Peyer's patch (tissue), 4 donors: ENCODE measurements around the gene SLC25A23. TPM values are rescaled to one million over a fixed set of nuclear protein-coding genes. Genes with fewer than 3 reads are reported as not detected.
"Not testable (repeated sequence)": the region's sequence is repeated elsewhere in the genome, so short reads cannot be mapped to it uniquely, and the experiment has no call there.

ENCODE experiments used
- DNase-seq, 3 donors: peaks; one replicate each; pipeline ENCODE4 v3.0.0-alpha.2; 2017 to 2019
- H3K27ac ChIP-seq, 4 donors: fragments of 200-600 bp; sonication (generic); one replicate each; pipeline ENCODE4 v1.5.1; 2016 to 2019
- H3K27me3 ChIP-seq, 2 donors: fragments of 200-600 bp; sonication (generic); one replicate each; pipeline ENCODE4 v1.5.1; 2019
- H3K36me3 ChIP-seq, 3 donors: fragments of 200-600 bp; sonication (generic); one replicate each; pipeline ENCODE4 v1.5.1; 2016 to 2019
- H3K4me1 ChIP-seq, 4 donors: fragments of 200-600 bp; sonication (generic); one replicate each; pipeline ENCODE4 v1.5.1; 2016 to 2019
- H3K4me3 ChIP-seq, 4 donors: fragments of 200-600 bp; sonication (generic); 1 replicate in 3 of 4; 2 replicates in 1 of 4; pipeline ENCODE4 v1.5.1; 2016 to 2019; ENCODE audit warnings: mild to moderate bottlenecking in 1 of 4
- H3K9me3 ChIP-seq, 4 donors: fragments of 200-600 bp; sonication (generic); one replicate each; pipeline ENCODE4 v1.5.1; 2016 to 2019; ENCODE audit warnings: mild to moderate bottlenecking in 1 of 4
- POLR2A ChIP-seq, 2 donors: fragments of 450-650 bp; IDR thresholded peaks; one replicate each; pipeline ENCODE4 v1.5.1; 2017; ENCODE audit warnings: antibody characterized with exemption in 2 of 2, mild to moderate bottlenecking in 2 of 2, moderate library complexity in 2 of 2
- total RNA-seq, 4 donors: library from RNA; depleted of rRNA; stranded (reverse); fragments of >200 nt; gene quantifications; one replicate each; pipeline ENCODE4 v1.1.0, GENCODE V29; 2016
- TF ChIP-seq, protein P1 (sequence below), 6 experiments: fragments of 450-650 bp in 4 of 6; fragments of 200-600 bp in 2 of 6; sonication (generic) in 1 of 6; IDR thresholded peaks; one replicate each; pipeline ENCODE4 v1.5.1; 2017 to 2019; ENCODE audit warnings: antibody characterized with exemption in 6 of 6, mild to moderate bottlenecking in 3 of 6, moderate library complexity in 1 of 6

Gene SLC25A23
- 100 to 1,000 TPM in 3 of 4 donors, 10 to 100 TPM in 1; 69.3 to 209 (median 122) TPM for total RNA-seq

DNA sequence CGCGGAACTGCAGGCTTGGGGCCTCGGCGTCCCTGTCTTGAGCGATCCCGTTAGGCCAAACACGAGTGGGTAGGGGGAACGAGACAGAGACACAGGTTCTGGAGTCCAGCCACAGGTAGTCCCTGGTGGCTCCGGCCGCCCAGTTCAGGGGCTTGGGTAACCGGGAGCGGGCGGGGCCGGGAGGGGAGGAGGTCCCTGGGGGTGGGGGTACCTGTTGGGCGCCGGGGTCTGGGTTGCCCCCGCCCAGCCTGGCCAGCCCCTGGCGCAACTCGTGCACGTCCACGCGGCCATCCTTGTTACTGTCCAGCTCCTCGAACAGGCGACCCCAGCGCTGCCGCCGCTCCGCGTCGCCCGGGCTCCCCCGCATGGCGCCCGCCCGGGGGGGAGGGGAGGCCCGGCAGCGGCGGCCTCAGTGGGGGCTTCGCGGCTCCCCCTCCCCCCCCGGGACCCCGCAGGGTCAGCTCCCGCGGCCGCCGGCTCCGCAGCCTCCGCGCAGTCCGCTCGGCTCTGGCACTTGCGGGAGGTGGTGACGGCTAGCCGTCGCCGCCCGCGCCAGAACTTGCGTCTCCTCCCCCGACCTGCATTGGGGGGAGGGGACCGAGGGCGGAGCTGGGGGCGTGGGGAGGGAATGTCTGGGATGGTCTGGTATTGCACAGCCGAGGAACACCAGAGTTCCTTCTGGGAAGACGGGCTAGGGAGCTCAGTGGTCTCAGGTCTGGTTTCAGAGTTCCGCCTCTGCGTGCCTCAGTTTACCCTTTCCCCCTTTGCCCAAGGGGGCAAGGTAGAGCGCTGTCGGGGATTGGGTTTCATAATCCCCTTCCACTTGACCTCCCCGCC lies at the start of gene SLC25A23:
Gene SLC25A23, minus strand, starts transcription at position 531 of the 837 bp plus-strand sequence. Its CDS starts 164 bp downstream, at position 367.
- Histone ChIP-seq H3K9me3 (no peaks in the 10 kb centered on the region), H3K27ac (peak within 1 kb of the TSS; percentile 85 to 94 (median 90)), H3K4me1 (peaks cover 0 to 13% (median 8%) of the 10 kb centered on the region in 4 donors), H3K36me3 (peaks cover 0 to 26% (median 0%) of the 10 kb centered on the region in 3 donors), H3K4me3 (peak within 1 kb of the TSS; percentile 78 to 98 (median 78)), H3K27me3 (no peaks in the 10 kb centered on the region)
- DNase-seq = peak; percentile 51 to 88 (median 81)
- TF ChIP-seq POLR2A (IDR thresholded peaks at IDR 0.05) = peak; percentile 29 to 34
- TF ChIP-seq, protein P1, sequence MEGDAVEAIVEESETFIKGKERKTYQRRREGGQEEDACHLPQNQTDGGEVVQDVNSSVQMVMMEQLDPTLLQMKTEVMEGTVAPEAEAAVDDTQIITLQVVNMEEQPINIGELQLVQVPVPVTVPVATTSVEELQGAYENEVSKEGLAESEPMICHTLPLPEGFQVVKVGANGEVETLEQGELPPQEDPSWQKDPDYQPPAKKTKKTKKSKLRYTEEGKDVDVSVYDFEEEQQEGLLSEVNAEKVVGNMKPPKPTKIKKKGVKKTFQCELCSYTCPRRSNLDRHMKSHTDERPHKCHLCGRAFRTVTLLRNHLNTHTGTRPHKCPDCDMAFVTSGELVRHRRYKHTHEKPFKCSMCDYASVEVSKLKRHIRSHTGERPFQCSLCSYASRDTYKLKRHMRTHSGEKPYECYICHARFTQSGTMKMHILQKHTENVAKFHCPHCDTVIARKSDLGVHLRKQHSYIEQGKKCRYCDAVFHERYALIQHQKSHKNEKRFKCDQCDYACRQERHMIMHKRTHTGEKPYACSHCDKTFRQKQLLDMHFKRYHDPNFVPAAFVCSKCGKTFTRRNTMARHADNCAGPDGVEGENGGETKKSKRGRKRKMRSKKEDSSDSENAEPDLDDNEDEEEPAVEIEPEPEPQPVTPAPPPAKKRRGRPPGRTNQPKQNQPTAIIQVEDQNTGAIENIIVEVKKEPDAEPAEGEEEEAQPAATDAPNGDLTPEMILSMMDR (IDR thresholded peaks at IDR 0.05) = no peak

DNA sequence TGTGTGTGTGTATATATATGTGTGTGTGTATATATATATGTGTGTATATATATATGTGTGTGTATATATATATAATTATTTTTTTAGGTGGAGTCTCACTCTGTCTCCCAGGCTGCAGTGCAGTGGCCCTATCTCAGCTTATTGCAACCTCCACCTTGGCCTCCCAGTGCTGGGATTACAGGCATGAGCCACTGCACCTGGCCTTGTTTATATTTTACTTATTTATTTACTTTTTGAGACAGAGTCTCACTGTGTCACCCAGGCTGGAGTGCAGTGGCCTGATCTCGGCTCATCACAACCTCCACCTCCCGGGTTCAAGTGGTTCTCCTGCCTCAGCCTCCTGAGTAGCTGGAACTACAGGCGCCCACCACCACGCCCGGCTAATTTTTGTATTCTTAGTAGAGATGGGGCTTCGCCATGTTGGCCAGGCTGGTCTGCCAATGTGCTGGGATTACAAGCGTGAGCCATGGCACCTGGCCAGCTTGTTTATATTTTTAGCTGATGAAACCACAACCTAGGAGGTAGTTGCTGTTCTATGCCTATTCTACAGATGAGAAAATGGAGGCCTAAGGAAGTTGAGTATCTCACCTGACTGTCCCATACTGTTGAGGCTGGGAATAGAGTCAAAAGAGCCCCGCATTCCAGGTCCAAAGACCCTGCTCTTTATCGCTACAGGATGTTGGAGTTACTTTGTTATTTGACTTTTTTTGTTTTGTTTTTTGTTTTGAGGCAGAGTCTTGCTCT lies 48.6 kb upstream of the SLC25A23 start:
- H3K27me3 ChIP-seq, H3K4me1 ChIP-seq, H3K4me3 ChIP-seq, H3K9me3 ChIP-seq, H3K36me3 ChIP-seq, DNase-seq, H3K27ac ChIP-seq: not testable (repeated sequence)

DNA sequence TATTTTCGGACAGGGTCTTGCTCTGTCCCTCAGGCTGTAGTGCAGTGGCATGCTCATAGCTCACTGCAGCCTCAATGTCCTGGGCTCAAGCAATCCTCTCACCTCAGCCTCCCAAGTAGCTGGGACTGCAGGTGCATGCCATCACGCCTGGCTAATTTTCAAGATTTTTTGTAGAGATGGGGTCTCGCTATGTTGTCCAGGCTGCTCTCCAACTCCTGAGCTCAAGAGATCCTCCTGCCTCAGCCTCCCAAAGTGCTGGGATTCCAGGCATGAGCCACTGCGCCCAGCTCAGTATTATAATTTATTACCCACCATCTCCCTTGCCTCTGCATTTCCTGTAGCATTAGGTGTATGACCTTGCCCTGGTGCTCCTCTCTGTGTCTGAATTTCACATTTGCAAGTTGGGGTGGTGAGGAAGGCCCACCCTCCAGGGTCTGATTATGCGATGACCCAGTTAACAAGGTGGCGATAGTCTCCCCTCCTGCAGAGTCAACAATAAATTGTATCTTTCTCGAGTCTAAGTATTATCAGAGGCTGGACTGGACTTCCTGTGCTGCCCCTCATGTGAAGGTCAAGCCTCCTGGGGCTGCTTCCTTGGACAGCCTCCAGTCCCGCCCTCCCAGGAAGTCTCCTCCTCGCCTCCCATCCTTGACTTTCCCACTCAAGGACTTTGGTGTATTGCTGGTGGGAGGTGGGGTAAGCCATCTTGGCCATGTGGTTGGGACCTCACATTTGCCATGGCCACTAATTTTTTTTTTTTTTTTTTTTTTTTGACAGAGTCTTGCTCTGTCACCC lies 44.0 kb upstream of the SLC25A23 start:
- TF ChIP-seq, protein P1 (IDR thresholded peaks at IDR 0.05) = no peak
- no peak for TF ChIP-seq POLR2A (IDR thresholded peaks at IDR 0.05)
- DNase-seq = no peak
- Histone ChIP-seq H3K4me1 (peaks cover 0 to 13% (median 6%) of the 10 kb centered on the region in 4 donors), H3K27me3 (peaks cover 0 to 15% of the 10 kb centered on the region in 2 donors), H3K27ac (no peak overlapping the region), H3K4me3 (no peak overlapping the region), H3K9me3 (no peaks in the 10 kb centered on the region), H3K36me3 (no peaks in the 10 kb centered on the region)

DNA sequence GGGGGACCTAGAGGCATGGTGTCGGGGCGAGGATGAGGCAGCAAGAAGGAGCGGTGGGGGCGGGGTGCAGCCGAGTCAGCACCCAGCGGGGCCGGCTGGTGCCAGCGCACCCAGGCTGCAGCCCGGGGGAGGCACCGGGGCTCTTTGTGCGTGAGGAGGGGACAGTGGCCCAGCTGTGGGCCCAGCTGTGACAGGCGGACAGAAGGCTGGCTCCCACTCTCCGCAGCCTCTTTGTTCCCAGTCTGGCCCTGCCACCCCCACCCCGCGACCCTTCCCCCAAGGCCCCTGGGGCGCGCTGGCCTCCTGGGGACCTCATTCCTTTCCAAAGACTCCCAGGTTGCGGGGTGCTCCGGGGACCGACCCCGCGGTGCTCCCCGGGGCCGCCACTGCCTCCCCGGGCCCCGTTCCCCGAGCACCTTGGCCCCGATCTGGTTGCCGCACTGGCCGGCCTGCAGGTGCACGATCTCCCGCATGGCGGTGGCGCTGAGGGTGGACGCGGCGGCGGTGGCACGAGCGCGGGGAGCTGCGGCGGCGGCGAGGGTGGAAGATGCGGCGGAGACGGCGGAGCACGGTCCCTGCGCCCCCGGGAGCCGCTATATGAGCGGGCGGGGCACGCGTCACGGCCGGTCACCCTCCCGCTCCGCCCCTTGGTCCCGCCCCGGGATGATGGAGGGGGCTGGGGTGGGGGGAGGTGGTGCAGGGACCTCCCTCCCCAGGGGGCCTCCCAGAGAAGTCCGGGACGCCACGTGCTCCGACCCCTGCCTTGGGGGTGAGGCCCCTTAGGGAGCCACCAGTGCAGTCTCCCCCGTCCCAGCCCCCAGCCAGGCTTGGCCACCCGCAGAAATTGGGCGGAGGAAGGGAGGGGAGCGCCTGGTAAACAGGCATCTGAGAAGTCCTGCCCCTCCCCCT lies 42.4 kb upstream of the SLC25A23 start, which contains the start of gene TUBB4A:
Gene TUBB4A, minus strand, starts transcription at position 570 of the 909 bp plus-strand sequence. Its CDS starts 97 bp downstream, at position 473.
- Histone ChIP-seq H3K9me3 (no peaks in the 10 kb centered on the region), H3K27ac (peak within 1 kb of the TSS in 2 of 4 donors; percentile 32 to 44), H3K27me3 (peaks cover 0 to 15% of the 10 kb centered on the region in 2 donors), H3K36me3 (no peaks in the 10 kb centered on the region), H3K4me3 (peak within 1 kb of the TSS; percentile 39 to 52 (median 48)), H3K4me1 (peaks cover 0 to 13% (median 6%) of the 10 kb centered on the region in 4 donors)
- TF ChIP-seq, protein P1 (IDR thresholded peaks at IDR 0.05) = no peak
- TF ChIP-seq POLR2A (IDR thresholded peaks at IDR 0.05) = no peak
- DNase-seq = peak; percentile 46 to 67 (median 57)
